Sigmoid colon (tissue), 7 donors: ENCODE data around the gene SEMA3F. TPM values are rescaled to one million over a fixed set of nuclear protein-coding genes. Genes with fewer than 3 reads are reported as not detected.

Experiments used
- DNase-seq: peaks from one replicate; pipeline ENCODE4 v3.0.0-alpha.2; 2019
- H3K27ac ChIP-seq, 4 donors: fragments of 200-600 bp; sonication (generic); one replicate each; pipeline ENCODE4 v1.5.1; 2016 to 2019; ENCODE audit warnings: mild to moderate bottlenecking in 1 of 4
- H3K27me3 ChIP-seq, 3 donors: fragments of 200-600 bp; sonication (generic); one replicate each; pipeline ENCODE4 v1.5.1; 2019; ENCODE audit warnings: mild to moderate bottlenecking in 1 of 3
- H3K36me3 ChIP-seq, 4 donors: fragments of 200-600 bp; sonication (generic); one replicate each; pipeline ENCODE4 v1.5.1; 2016 to 2019
- H3K4me1 ChIP-seq, 4 donors: fragments of 200-600 bp; sonication (generic); one replicate each; pipeline ENCODE4 v1.5.1; 2017 to 2019
- H3K4me3 ChIP-seq, 4 donors: fragments of 200-600 bp; sonication (generic); one replicate each; pipeline ENCODE4 v1.5.1; 2017 to 2019; ENCODE audit warnings: mild to moderate bottlenecking in 2 of 4, moderate library complexity in 1 of 4
- H3K9me3 ChIP-seq, 4 donors: fragments of 200-600 bp in 3 of 4; sonication (generic) in 3 of 4; one replicate each; pipeline versions ENCODE4 v1.5.1 to v1.6.1; 2013 to 2019
- EP300 ChIP-seq, 4 donors: sonication (generic); formaldehyde crosslinking; IDR thresholded peaks; one replicate each; pipeline ENCODE4 v1.6.1; 2017; ENCODE audit warnings: antibody characterized with exemption in 4 of 4
- POLR2A ChIP-seq, 2 donors: fragments of 450-650 bp; IDR thresholded peaks; one replicate each; pipeline ENCODE4 v1.6.1; 2016; ENCODE audit warnings: antibody characterized with exemption in 2 of 2, mild to moderate bottlenecking in 2 of 2, moderate library complexity in 2 of 2
- POLR2AphosphoS5 ChIP-seq, 4 donors: sonication (generic); formaldehyde crosslinking; IDR thresholded peaks; one replicate each; pipeline ENCODE4 v1.6.1; 2017; ENCODE audit warnings: antibody characterized with exemption in 4 of 4
- WGBS, 2 donors: extraction: QIAGEN DNeasy Blood & Tissue Kit; methylation state at CpG; one replicate each; pipeline ENCODE4 v1.1.7; 2013; 5-methylcytosine and 5-hydroxymethylcytosine counted together
- intact Hi-C: fragments of 100-400 bp; cut with DNase I; formaldehyde crosslinking; loops from one replicate; pipeline ENCODE4 v1.15.1; 2023
- polyA plus RNA-seq, 3 donors: library from polyadenylated mRNA; stranded (reverse); fragments of 200-250 nt; gene quantifications; one replicate each; pipeline ENCODE4 v1.2.3, GENCODE V29; 2013
- total RNA-seq, 4 donors: library from RNA; depleted of rRNA; stranded (reverse); fragments of >200 nt; gene quantifications; one replicate each; pipeline ENCODE4 v1.1.0, GENCODE V29; 2016
- TF ChIP-seq, protein P1 (sequence below), 4 experiments: fragments of 450-650 bp in 3 of 4; fragments of 200-600 bp in 1 of 4; IDR thresholded peaks; one replicate each; pipeline ENCODE4 v1.5.1; 2016 to 2019; ENCODE audit warnings: antibody characterized with exemption in 4 of 4, mild to moderate bottlenecking in 3 of 4, moderate library complexity in 2 of 4
- donor health status: healthy with polysubstance abuse.
- donor health status: Bipolar disorder and iron deficiency.
- donor health status: healthy.

The SEMA3F gene
- total and polyA plus RNA-seq, 7 donors, result 0.60 to 12.3 (median 7.5) TPM

DNA sequence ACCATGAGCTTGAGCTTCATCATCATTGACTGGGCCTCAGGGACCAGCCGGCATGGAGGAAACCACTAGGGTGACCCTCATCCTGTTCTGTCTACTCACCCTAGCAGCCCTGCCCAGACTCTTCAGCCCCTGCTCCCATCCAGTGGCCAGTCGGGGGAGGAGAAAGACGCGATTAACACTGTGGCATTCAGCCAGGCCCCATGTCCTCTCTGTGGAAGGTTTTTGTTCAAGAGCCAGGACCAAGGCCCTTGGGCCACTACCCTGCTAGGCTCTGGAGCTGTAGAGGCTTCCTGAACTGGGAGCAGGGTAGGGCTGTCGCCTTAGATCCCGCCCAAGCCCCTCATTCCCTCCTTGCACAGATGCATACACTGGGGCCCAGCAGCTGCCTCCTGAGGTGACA lies 65.0 kb downstream of the SEMA3F start:
- Histone ChIP-seq H3K9me3 (no peaks in the 10 kb centered on the region), H3K27me3 (peaks cover 0 to 2% (median 0%) of the 10 kb centered on the region in 3 donors), H3K4me1 (no peaks in the 10 kb centered on the region), H3K27ac (no peak overlapping the region), H3K4me3 (no peak overlapping the region), H3K36me3 (no peaks in the 10 kb centered on the region)
- WGBS, 2 donors, result 82 to 84% methylated on average over 6 of the region's 6 CpGs
- TF ChIP-seq POLR2AphosphoS5 (IDR thresholded peaks at IDR 0.05) (no peak), POLR2A (IDR thresholded peaks at IDR 0.05) (no peak)
- TF ChIP-seq, protein P1, sequence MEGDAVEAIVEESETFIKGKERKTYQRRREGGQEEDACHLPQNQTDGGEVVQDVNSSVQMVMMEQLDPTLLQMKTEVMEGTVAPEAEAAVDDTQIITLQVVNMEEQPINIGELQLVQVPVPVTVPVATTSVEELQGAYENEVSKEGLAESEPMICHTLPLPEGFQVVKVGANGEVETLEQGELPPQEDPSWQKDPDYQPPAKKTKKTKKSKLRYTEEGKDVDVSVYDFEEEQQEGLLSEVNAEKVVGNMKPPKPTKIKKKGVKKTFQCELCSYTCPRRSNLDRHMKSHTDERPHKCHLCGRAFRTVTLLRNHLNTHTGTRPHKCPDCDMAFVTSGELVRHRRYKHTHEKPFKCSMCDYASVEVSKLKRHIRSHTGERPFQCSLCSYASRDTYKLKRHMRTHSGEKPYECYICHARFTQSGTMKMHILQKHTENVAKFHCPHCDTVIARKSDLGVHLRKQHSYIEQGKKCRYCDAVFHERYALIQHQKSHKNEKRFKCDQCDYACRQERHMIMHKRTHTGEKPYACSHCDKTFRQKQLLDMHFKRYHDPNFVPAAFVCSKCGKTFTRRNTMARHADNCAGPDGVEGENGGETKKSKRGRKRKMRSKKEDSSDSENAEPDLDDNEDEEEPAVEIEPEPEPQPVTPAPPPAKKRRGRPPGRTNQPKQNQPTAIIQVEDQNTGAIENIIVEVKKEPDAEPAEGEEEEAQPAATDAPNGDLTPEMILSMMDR (IDR thresholded peaks at IDR 0.05), result no peak
- no peak for DNase-seq
- intact Hi-C loops, result no loop called here

- intact Hi-C loops, result no loop called here
- Histone ChIP-seq H3K4me1 (peaks cover 0 to 6% (median 2%) of the 10 kb centered on the region in 4 donors), H3K4me3 (no peak overlapping the region), H3K36me3 (no peaks in the 10 kb centered on the region), H3K27ac (no peak overlapping the region), H3K27me3 (peaks cover 0 to 2% (median 0%) of the 10 kb centered on the region in 3 donors), H3K9me3 (no peaks in the 10 kb centered on the region)
- 58 to 76% methylated on average over 4 of the region's 4 CpGs for WGBS, 2 donors
- DNase-seq, result no peak
- no peak for TF ChIP-seq POLR2AphosphoS5 (IDR thresholded peaks at IDR 0.05)
These were observed 65.9 kb downstream of the SEMA3F start for GRCh38 chr3:50221051-50221410.

- Histone ChIP-seq H3K27me3 (peaks cover 0 to 2% (median 0%) of the 10 kb centered on the region in 3 donors), H3K4me1 (peaks cover 0 to 11% (median 7%) of the 10 kb centered on the region in 4 donors), H3K4me3 (no peak overlapping the region), H3K36me3 (no peaks in the 10 kb centered on the region), H3K27ac (no peak overlapping the region), H3K9me3 (no peaks in the 10 kb centered on the region)
- DNase-seq, result no peak
- TF ChIP-seq, protein P1 (IDR thresholded peaks at IDR 0.05), result no peak
- TF ChIP-seq POLR2AphosphoS5 (IDR thresholded peaks at IDR 0.05) (no peak), EP300 (IDR thresholded peaks at IDR 0.05) (no peak), POLR2A (IDR thresholded peaks at IDR 0.05) (no peak)
- 66 to 77% methylated on average over 12 of the region's 12 CpGs for WGBS, 2 donors
- intact Hi-C loops, result no loop called here
These were observed 66.5 kb downstream of the SEMA3F start for GRCh38 chr3:50221411-50222168.

- Histone ChIP-seq H3K4me3 (no peak overlapping the region), H3K4me1 (peaks cover 0 to 16% (median 13%) of the 10 kb centered on the region in 4 donors), H3K36me3 (no peaks in the 10 kb centered on the region), H3K9me3 (no peaks in the 10 kb centered on the region), H3K27me3 (peaks cover 0 to 2% (median 0%) of the 10 kb centered on the region in 3 donors), H3K27ac (no peak overlapping the region)
- 89 to 91% methylated on average over 1 of the region's 1 CpG for WGBS, 2 donors
- TF ChIP-seq EP300 (IDR thresholded peaks at IDR 0.05) (no peak), POLR2A (IDR thresholded peaks at IDR 0.05) (no peak), POLR2AphosphoS5 (IDR thresholded peaks at IDR 0.05) (no peak)
- TF ChIP-seq, protein P1 (IDR thresholded peaks at IDR 0.05), result no peak
- intact Hi-C loops, result no loop called here
- no peak for DNase-seq
These were observed 67.0 kb downstream of the SEMA3F start for GRCh38 chr3:50222169-50222528.

DNA sequence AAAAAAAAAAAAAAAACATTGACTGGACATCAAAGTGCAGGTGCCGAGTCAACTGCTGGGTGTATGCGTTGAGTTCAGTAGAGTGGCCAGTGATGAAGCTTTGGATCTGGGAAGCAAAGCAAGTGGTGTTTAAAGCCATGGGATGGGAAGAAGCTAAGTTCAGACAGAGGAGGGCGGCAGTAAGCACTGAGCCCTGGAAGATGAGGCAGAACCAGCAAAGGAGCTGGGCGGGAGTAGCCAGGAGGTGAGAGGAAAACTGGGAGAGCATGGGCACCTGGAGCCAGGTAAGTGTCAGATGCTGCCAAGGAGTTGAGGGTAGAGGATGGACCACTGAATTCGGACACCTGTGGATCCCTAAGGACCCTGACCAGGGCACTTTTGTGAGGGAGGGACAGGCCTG lies 69.5 kb downstream of the SEMA3F start:
- intact Hi-C loops, result no loop called here

More for the DNA sequence above, 69.5 kb downstream of the SEMA3F start:
- no peak overlapping the region for H3K27ac ChIP-seq
- H3K9me3 ChIP-seq, result no peaks in the 10 kb centered on the region
- H3K4me1 ChIP-seq, result peaks cover 0 to 28% (median 22%) of the 10 kb centered on the region in 4 donors
- TF ChIP-seq POLR2A (IDR thresholded peaks at IDR 0.05) (no peak), EP300 (IDR thresholded peaks at IDR 0.05) (no peak), POLR2AphosphoS5 (IDR thresholded peaks at IDR 0.05) (no peak)
- TF ChIP-seq, protein P1 (IDR thresholded peaks at IDR 0.05), result no peak
- H3K36me3 ChIP-seq, result no peaks in the 10 kb centered on the region
- peaks cover 0 to 2% (median 0%) of the 10 kb centered on the region in 3 donors for H3K27me3 ChIP-seq
- WGBS, 2 donors, result 50 to 78% methylated on average over 5 of the region's 5 CpGs
- H3K4me3 ChIP-seq, result no peak overlapping the region
- no peak for DNase-seq
